SK-N-MC (cell line): ENCODE results near the gene TRHDE.

ENCODE experiments used
- DNase-seq: peaks from one replicate; pipeline ENCODE4 v3.0.0-alpha.2; 2011; ENCODE audit warnings: low read depth, low spot score
- H3K27ac ChIP-seq: fragments of 200-600 bp; sonication (generic); 2 replicates; pipeline ENCODE4 v1.5.1; 2016; ENCODE audit warnings: mixed run types
- H3K36me3 ChIP-seq: fragments of 200-600 bp; sonication (generic); 2 replicates; pipeline ENCODE4 v1.6.1; 2017; ENCODE audit warnings: antibody characterized with exemption, low read length, mixed read lengths; ENCODE audit not compliant: insufficient read depth
- H3K4me3 ChIP-seq: fragments of 200-600 bp; sonication (generic); 2 replicates; pipeline ENCODE4 v1.5.1; 2016
- H3K9ac ChIP-seq: fragments of 200-600 bp; sonication (generic); 2 replicates; pipeline ENCODE4 v1.8.0; 2017; ENCODE audit warnings: mixed run types, mixed read lengths; ENCODE audit not compliant: insufficient read length
- H3K9me3 ChIP-seq: fragments of 200-600 bp; sonication (generic); 2 replicates; pipeline ENCODE4 v1.6.1; 2017; ENCODE audit warnings: low read depth, mild to moderate bottlenecking, antibody characterized with exemption, low read length, moderate library complexity, mixed read lengths
- EZH2 ChIP-seq: fragments of 200-600 bp; sonication (generic); IDR thresholded peaks from one replicate; pipeline ENCODE4 v1.6.1; 2017; ENCODE audit warnings: antibody characterized with exemption
- FOXP2 ChIP-seq: optimal IDR thresholded peaks from 2 replicates; pipeline ENCODE3; 2011; ENCODE audit warnings: mild to moderate bottlenecking, moderate library complexity; ENCODE audit not compliant: insufficient read depth; ENCODE audit errors: extremely low read length, control extremely low read depth
- POLR2AphosphoS5 ChIP-seq: IDR thresholded peaks from 2 replicates; pipeline ENCODE4 v1.6.1; 2012; ENCODE audit warnings: mild to moderate bottlenecking, low read depth, low read length, borderline replicate concordance

Gene TRHDE

DNA sequence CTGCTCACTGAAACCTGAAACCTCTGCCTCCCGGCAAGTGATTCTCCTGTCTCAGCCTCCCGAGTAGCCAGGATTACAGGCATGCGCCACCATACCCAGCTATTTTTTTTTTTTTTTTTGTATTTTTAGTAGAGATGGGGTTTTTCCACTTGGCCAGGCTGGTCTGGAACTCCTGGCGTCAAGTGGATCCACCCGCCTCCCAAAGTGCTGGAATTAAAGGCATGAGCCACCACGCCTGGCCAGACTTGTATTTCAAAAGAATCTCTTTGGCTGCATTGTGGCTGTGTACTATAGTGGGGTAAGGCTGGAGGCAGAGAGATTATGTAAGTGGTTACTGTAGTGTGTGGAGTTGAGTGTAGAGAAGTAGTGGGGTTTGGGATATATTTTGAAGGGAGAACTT, 35.1 kb downstream of the TRHDE start:
- no peak for TF ChIP-seq FOXP2
- TF ChIP-seq POLR2AphosphoS5, result no peak
- no peak for TF ChIP-seq EZH2
- no peak for DNase-seq
- no peak overlapping the region for H3K9ac ChIP-seq
- H3K36me3 ChIP-seq, result no peaks in the 10 kb centered on the region; the same call in 1 of the 2 replicates
- no peak overlapping the region for H3K27ac ChIP-seq
- no peaks in the 10 kb centered on the region for H3K9me3 ChIP-seq
- no peak overlapping the region for H3K4me3 ChIP-seq

DNA sequence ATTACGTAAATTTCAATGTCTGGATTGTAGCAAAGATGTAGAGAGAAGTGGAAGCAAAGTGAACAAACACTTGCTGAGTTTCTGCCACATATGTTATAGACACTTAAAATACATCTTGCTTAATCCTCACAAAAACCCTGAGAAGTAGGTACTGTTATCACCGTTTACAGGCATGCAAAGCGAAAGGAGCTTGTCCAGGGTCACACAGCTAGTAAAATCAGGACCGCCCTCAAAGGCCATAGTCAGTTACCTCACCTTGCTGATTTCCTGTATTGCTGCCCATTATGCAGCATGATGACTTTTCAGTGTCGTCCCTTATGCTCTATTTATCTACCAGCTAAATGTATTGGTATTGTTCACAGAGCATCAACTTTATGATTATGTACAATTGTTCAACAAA, 39.8 kb downstream of the TRHDE start:
- Histone ChIP-seq H3K27ac (no peak overlapping the region), H3K4me3 (no peak overlapping the region), H3K36me3 (peaks cover 2% of the 10 kb centered on the region), H3K9me3 (no peaks in the 10 kb centered on the region), H3K9ac (no peak overlapping the region)
- no peak for DNase-seq
- no peak for TF ChIP-seq FOXP2
- TF ChIP-seq POLR2AphosphoS5, result no peak
- no peak for TF ChIP-seq EZH2

GRCh38 chr12:72313806-72314205, 41.6 kb downstream of the TRHDE start:
- DNase-seq, result no peak
- H3K4me3 ChIP-seq, result no peak overlapping the region
- H3K9me3 ChIP-seq, result no peaks in the 10 kb centered on the region
- no peak overlapping the region for H3K27ac ChIP-seq
- peaks cover 2% of the 10 kb centered on the region for H3K36me3 ChIP-seq
- TF ChIP-seq FOXP2 (no peak), EZH2 (no peak), POLR2AphosphoS5 (no peak)
- no peak overlapping the region for H3K9ac ChIP-seq

DNA sequence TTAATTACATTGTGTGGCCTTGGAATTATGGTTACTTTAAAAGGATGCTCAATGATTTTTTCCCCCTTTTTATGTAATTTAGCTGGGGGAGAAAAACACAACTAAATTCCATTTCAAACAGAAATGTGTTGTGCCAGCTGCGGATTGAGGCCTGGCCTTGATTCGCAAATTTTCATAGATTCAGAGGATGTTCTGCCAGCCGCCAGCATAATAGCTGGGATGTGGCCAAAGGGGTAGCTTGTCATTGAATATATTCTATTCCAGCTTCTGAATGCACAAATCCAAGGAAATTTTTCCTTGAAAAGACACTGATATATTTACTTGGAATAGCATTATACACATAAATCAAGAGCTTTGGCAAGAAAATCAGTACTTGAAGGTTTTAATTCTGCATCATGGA, 43.7 kb downstream of the TRHDE start:
- Histone ChIP-seq H3K9ac (no peak overlapping the region), H3K27ac (no peak overlapping the region), H3K4me3 (no peak overlapping the region), H3K36me3 (peaks cover 2% of the 10 kb centered on the region), H3K9me3 (no peaks in the 10 kb centered on the region)
- DNase-seq, result no peak
- TF ChIP-seq EZH2, result no peak
- no peak for TF ChIP-seq POLR2AphosphoS5
- TF ChIP-seq FOXP2, result no peak

DNA sequence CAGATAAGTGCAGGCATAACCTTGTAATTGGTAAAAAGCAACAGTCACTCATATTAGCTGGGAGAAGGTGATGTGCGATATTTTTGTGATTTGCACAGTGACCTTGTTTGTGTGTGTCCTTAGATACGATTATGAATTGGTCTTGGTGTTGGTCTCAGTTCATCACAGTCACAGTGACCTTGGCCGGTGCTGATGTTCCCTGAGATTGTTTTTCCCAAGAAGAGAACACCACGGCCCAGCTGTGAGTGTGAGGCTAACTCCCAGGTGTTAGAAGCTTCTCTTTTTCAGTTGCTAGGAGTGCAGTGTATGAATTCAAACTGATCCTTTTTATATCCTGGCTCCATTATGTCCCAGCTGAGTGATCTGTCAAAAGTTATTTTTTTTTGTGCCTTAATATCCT, 46.2 kb downstream of the TRHDE start:
- Histone ChIP-seq H3K27ac (no peak overlapping the region), H3K36me3 (peaks cover 2% of the 10 kb centered on the region), H3K9me3 (no peaks in the 10 kb centered on the region), H3K9ac (no peak overlapping the region), H3K4me3 (no peak overlapping the region)
- no peak for TF ChIP-seq EZH2
- TF ChIP-seq POLR2AphosphoS5, result no peak
- TF ChIP-seq FOXP2, result no peak
- DNase-seq, result no peak

DNA sequence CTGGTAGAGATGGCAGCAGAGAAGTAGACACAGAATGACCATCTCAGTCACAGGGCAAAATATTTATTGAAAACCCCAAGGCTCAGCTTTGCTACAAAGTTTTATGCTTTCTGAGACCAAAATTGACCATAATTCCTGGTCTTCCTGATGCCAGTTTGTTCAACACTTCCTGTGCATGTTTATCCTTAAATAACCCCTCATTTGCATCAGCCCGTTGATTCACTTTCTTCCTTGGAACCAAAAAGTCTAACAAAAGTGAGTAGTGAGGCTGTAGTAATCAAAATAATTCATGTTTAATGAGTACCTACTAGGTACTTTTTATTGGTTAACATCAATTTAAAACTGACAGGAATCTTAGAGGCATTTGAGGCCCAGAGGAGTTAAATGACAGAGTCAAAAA, 51.7 kb downstream of the TRHDE start:
- no peak overlapping the region for H3K9ac ChIP-seq
- H3K27ac ChIP-seq, result no peak overlapping the region
- TF ChIP-seq EZH2 (no peak), POLR2AphosphoS5 (no peak), FOXP2 (no peak)
- no peaks in the 10 kb centered on the region; the same call in 1 of the 2 replicates for H3K36me3 ChIP-seq
- no peaks in the 10 kb centered on the region for H3K9me3 ChIP-seq
- H3K4me3 ChIP-seq, result no peak overlapping the region
- DNase-seq, result no peak

DNA sequence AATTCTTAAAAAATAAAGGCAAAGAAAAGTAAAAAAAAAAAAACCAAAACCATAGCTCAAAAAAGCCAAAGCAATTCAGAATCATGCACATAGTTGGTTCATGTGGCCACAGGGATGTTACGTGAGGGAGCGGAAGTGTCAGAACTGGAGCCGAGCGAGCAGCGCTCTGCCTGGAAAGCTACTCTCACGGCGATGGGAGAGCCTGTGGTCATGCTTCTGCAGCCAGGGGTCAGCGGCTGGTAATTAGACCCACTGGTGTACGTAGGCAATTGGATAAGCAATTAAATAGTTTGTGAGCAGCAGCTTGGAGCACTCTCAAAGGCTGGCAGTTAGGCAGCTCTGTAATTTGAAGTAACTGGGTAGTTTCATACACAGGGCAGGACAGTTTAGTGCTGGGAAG, 58.1 kb downstream of the TRHDE start:
- peaks cover 8% of the 10 kb centered on the region for H3K36me3 ChIP-seq
- DNase-seq, result no peak
- TF ChIP-seq EZH2, result no peak
- no peak for TF ChIP-seq POLR2AphosphoS5
- no peak for TF ChIP-seq FOXP2
- no peaks in the 10 kb centered on the region for H3K9me3 ChIP-seq
- H3K27ac ChIP-seq, result no peak overlapping the region
- H3K4me3 ChIP-seq, result no peak overlapping the region
- no peak overlapping the region for H3K9ac ChIP-seq

GRCh38 chr12:72330784-72331183, 58.6 kb downstream of the TRHDE start:
- Histone ChIP-seq H3K27ac (no peak overlapping the region), H3K9me3 (no peaks in the 10 kb centered on the region), H3K9ac (no peak overlapping the region), H3K4me3 (no peak overlapping the region), H3K36me3 (peaks cover 8% of the 10 kb centered on the region)
- DNase-seq, result no peak
- TF ChIP-seq POLR2AphosphoS5 (no peak), FOXP2 (no peak), EZH2 (no peak)

- H3K9ac ChIP-seq, result no peak overlapping the region
- no peaks in the 10 kb centered on the region for H3K9me3 ChIP-seq
- no peak for DNase-seq
- no peak overlapping the region for H3K4me3 ChIP-seq
- H3K36me3 ChIP-seq, result no peaks in the 10 kb centered on the region
- H3K27ac ChIP-seq, result no peak overlapping the region
- TF ChIP-seq POLR2AphosphoS5 (no peak), FOXP2 (no peak), EZH2 (no peak)
Measured at GRCh38 chr12:72337382-72337781, 65.2 kb downstream of the TRHDE start.

DNA sequence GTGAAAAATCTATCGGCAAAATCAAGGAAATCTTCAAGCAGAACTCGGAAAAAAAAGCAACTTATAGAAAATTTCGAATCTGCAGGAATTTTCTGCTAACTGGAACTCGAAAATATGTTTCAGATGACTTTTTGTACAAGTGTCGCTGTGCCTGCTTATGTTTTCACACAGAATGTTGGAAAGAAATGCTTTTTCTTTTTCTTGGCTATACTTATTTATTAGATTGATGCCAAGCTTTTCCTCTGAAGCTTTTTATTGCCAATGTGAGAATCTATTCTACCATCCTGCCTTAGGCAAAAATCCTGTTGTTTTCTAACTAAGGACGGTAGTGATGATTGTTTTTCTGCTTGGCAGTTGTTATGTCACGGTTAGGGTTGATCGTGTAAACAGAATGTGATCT, 65.8 kb downstream of the TRHDE start:
- H3K9me3 ChIP-seq, result no peaks in the 10 kb centered on the region
- H3K27ac ChIP-seq, result no peak overlapping the region
- no peak for DNase-seq
- H3K4me3 ChIP-seq, result no peak overlapping the region
- H3K36me3 ChIP-seq, result no peaks in the 10 kb centered on the region
- H3K9ac ChIP-seq, result no peak overlapping the region
- no peak for TF ChIP-seq EZH2
- no peak for TF ChIP-seq FOXP2
- TF ChIP-seq POLR2AphosphoS5, result no peak
